Spleen (tissue), 7 donors: ENCODE measurements around the gene CEACAM18.

Experiments
- CTCF ChIP-seq, 11 experiments: fragments of 200-600 bp in 7 of 11; fragments of 450-650 bp in 4 of 11; sonication (generic) in 4 of 11; IDR thresholded peaks in 8 of 11; conservative IDR thresholded peaks in 3 of 11; 1 replicate in 7 of 11; 2 replicates in 4 of 11; pipeline versions ENCODE4 v1.4.0 to v1.8.0; 2016 to 2021; ENCODE audit warnings: antibody characterized with exemption in 11 of 11, inconsistent platforms in 4 of 11, mild to moderate bottlenecking in 1 of 11
- POLR2A ChIP-seq, 3 donors: fragments of 450-650 bp; IDR thresholded peaks; one replicate each; pipeline ENCODE4 v1.5.1; 2017; ENCODE audit warnings: antibody characterized with exemption in 3 of 3, mild to moderate bottlenecking in 1 of 3
- POLR2AphosphoS5 ChIP-seq, 3 donors: sonication (generic); formaldehyde crosslinking; IDR thresholded peaks; one replicate each; pipeline ENCODE4 v1.5.1; 2017; ENCODE audit warnings: antibody characterized with exemption in 3 of 3
- donor health status: DM: no; HTN: no; CAD: no; lungs with moderate emphysema.
- donor health status: DM: no; HTN: no; CAD: no.
- donor health status: DM: no; HTN: no; CAD: no.

- TF ChIP-seq POLR2A (IDR thresholded peaks at IDR 0.05) = no peak
- no peak for TF ChIP-seq CTCF (IDR thresholded peaks at IDR 0.05 in 8 of 11, conservative IDR thresholded peaks at IDR 0.05 in 3 of 11)
- no peak for TF ChIP-seq POLR2AphosphoS5 (IDR thresholded peaks at IDR 0.05)
These were observed 19.3 kb downstream of the CEACAM18 start for GRCh38 chr19:51497666-51498065.
